ENCODE measurements around the gene WIPF1. TPM values are rescaled to one million over a fixed set of nuclear protein-coding genes. Genes with fewer than 3 reads are reported as not detected.

Gene WIPF1
- polyA plus RNA-seq, 1 donor (not counting 4 experiments of a cell fraction or from before 2014, with no cell fraction given) = 0.16 TPM

DNA sequence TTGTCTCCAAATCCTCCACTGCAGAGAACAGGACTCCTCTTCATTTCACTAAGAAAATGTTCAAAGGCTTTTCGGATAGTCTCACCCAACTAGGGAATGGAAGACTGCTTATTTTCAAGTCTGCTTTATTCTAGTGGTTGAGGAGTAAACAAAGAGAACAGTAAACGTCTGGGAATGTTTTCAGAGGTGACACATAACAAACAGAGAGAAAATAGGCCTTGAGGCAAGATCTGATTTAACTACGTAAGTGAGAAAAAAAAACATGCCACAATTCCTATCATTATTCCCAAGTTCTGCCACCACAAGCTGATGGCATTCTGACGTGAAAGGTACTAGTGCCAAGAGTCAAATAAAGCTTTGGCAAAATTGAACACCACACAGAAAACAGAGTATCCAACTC is 16.7 kb upstream of the WIPF1 start:
- Histone ChIP-seq H3K9ac (ENCODE audit: control insufficient read depth, extremely low read depth, insufficient read depth, low read length) (no peak overlapping the region), H4K20me1 (ENCODE audit: control insufficient read depth, extremely low read depth, insufficient read depth, low read length) (no peaks in the 10 kb centered on the region), H3K9me3 (ENCODE audit: control insufficient read depth, low read depth, low read length) (no peaks in the 10 kb centered on the region), H3K9me1 (ENCODE audit: control insufficient read depth, extremely low read depth, insufficient read depth, low read length) (no peaks in the 10 kb centered on the region), H3K4me2 (ENCODE audit: control insufficient read depth, extremely low read depth, insufficient read depth, low read depth, low read length) (no peak overlapping the region), H3K4me3 (ENCODE audit: control insufficient read depth in 2 of 3, extremely low read depth in 1 of 3, insufficient read depth in 2 of 3, low read depth in 1 of 3, low read length in 3 of 3) (no peak overlapping the region), H2AFZ (ENCODE audit: control insufficient read depth, low read length) (no peak overlapping the region), H3K36me3 (ENCODE audit: control insufficient read depth in 2 of 2, extremely low read depth in 1 of 2, insufficient read depth in 2 of 2, low read length in 2 of 2) (no peaks in the 10 kb centered on the region), H3K27ac (ENCODE audit: control insufficient read depth, insufficient read depth, low read length) (no peak overlapping the region), H3K27me3 (ENCODE audit: control insufficient read depth, extremely low read depth, insufficient read depth, low read length) (no peaks in the 10 kb centered on the region), H3K4me1 (ENCODE audit: control insufficient read depth, extremely low read depth, insufficient read depth, low read length) (peaks cover 8% of the 10 kb centered on the region), H3K79me2 (ENCODE audit: control insufficient read depth, insufficient read depth, low read length) (no peaks in the 10 kb centered on the region)
- no peak for TF ChIP-seq EZH2 (IDR thresholded peaks at IDR 0.05; ENCODE audit: low read length)
- TF ChIP-seq, protein P1, sequence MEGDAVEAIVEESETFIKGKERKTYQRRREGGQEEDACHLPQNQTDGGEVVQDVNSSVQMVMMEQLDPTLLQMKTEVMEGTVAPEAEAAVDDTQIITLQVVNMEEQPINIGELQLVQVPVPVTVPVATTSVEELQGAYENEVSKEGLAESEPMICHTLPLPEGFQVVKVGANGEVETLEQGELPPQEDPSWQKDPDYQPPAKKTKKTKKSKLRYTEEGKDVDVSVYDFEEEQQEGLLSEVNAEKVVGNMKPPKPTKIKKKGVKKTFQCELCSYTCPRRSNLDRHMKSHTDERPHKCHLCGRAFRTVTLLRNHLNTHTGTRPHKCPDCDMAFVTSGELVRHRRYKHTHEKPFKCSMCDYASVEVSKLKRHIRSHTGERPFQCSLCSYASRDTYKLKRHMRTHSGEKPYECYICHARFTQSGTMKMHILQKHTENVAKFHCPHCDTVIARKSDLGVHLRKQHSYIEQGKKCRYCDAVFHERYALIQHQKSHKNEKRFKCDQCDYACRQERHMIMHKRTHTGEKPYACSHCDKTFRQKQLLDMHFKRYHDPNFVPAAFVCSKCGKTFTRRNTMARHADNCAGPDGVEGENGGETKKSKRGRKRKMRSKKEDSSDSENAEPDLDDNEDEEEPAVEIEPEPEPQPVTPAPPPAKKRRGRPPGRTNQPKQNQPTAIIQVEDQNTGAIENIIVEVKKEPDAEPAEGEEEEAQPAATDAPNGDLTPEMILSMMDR (optimal IDR thresholded peaks at IDR 0.05 in 1 of 3, IDR thresholded peaks at IDR 0.05 in 1 of 3, conservative IDR thresholded peaks at IDR 0.05 in 1 of 3; ENCODE audit: extremely low read depth in 1 of 3, insufficient read depth in 2 of 3, low read length in 3 of 3) = no peak
- FAIRE-seq (no peak), DNase-seq (ENCODE audit: low read depth, low spot score) (peak; percentile 63)
- dilution Hi-C loops (cut with MboI; ENCODE audit: extremely low pct_ligation_motif_present, low sequenced_read_pairs) = no loop called here

DNA sequence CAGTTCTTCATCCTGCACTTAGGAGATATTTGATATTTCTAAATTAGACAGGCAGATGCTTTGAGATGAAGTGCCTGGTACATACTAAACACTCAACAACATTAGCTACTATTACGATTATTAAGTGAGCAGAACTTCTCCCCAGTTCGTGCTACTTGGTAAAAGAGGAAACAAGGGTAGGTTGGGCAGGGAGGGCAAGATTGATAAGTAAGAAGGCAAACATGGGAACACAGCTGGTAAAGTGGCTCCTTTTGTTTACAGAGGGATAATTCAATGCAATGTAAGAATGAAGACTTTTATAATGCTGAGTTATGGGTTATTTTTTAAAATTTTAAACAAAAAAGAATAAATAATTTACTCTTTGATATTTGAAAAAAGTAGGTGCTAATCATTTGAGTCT is 15.9 kb upstream of the WIPF1 start:
- no peaks in the 10 kb centered on the region for H3K9me3 ChIP-seq (ENCODE audit: control insufficient read depth, low read depth, low read length)
- FAIRE-seq = no peak
- no peaks in the 10 kb centered on the region for H3K27me3 ChIP-seq (ENCODE audit: control insufficient read depth, extremely low read depth, insufficient read depth, low read length)
- H2AFZ ChIP-seq (ENCODE audit: control insufficient read depth, low read length) = no peak overlapping the region
- peaks cover 8% of the 10 kb centered on the region for H3K4me1 ChIP-seq (ENCODE audit: control insufficient read depth, extremely low read depth, insufficient read depth, low read length)
- no peaks in the 10 kb centered on the region for H3K36me3 ChIP-seq (ENCODE audit: control insufficient read depth in 2 of 2, extremely low read depth in 1 of 2, insufficient read depth in 2 of 2, low read length in 2 of 2)
- H3K27ac ChIP-seq (ENCODE audit: control insufficient read depth, insufficient read depth, low read length) = no peak overlapping the region
- H3K9me1 ChIP-seq (ENCODE audit: control insufficient read depth, extremely low read depth, insufficient read depth, low read length) = no peaks in the 10 kb centered on the region
- no peak for TF ChIP-seq EZH2 (IDR thresholded peaks at IDR 0.05; ENCODE audit: low read length)
- TF ChIP-seq, protein P1 (optimal IDR thresholded peaks at IDR 0.05 in 1 of 3, IDR thresholded peaks at IDR 0.05 in 1 of 3, conservative IDR thresholded peaks at IDR 0.05 in 1 of 3; ENCODE audit: extremely low read depth in 1 of 3, insufficient read depth in 2 of 3, low read length in 3 of 3) = no peak
- dilution Hi-C loops (cut with MboI; ENCODE audit: extremely low pct_ligation_motif_present, low sequenced_read_pairs) = no loop called here
- H3K4me3 ChIP-seq (ENCODE audit: control insufficient read depth in 2 of 3, extremely low read depth in 1 of 3, insufficient read depth in 2 of 3, low read depth in 1 of 3, low read length in 3 of 3) = no peak overlapping the region
- H4K20me1 ChIP-seq (ENCODE audit: control insufficient read depth, extremely low read depth, insufficient read depth, low read length) = no peaks in the 10 kb centered on the region
- H3K4me2 ChIP-seq (ENCODE audit: control insufficient read depth, extremely low read depth, insufficient read depth, low read depth, low read length) = no peak overlapping the region
- H3K9ac ChIP-seq (ENCODE audit: control insufficient read depth, extremely low read depth, insufficient read depth, low read length) = no peak overlapping the region
- H3K79me2 ChIP-seq (ENCODE audit: control insufficient read depth, insufficient read depth, low read length) = no peaks in the 10 kb centered on the region
- DNase-seq (ENCODE audit: low read depth, low spot score) = no peak

Measured in keratinocyte (primary cell).